ENCODE results near the gene ZFP82.
A peak's percentile ranks its signal among the peaks of the same experiment; 100 is the strongest.

ZFP82 gene

DNA sequence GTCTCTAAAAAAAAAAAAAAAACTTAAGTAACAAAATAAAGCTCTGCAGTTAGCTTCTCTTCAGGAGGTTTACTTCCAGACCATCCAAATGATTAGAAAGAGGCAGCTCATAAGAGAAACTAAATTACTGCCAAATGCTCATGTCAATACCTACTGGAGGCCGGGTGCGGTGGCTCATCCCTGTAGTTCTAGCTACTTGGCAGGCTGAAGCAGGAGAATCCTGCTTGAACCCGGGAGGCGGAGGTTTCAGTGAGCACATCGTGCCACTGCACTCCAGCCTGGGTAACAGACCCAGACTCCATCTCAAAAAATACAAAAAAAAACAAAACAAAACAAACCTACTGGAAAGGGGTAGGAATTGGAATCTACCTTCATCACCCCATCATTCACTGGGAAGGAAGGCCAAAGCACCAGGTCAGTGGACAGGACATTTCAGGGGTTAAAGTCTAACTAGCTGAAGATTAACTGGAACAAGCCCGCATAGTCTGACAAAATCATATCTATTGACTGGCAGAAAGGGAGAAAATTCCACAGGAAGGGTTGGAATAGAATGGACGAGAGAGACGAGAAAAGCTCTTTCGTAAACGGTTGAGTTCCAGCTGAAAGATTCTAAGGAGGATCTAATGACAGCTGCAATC lies 40.8 kb downstream of the ZFP82 start:
- DNase-seq (ENCODE audit: low read depth), result no peak
- TF ChIP-seq, protein P1, sequence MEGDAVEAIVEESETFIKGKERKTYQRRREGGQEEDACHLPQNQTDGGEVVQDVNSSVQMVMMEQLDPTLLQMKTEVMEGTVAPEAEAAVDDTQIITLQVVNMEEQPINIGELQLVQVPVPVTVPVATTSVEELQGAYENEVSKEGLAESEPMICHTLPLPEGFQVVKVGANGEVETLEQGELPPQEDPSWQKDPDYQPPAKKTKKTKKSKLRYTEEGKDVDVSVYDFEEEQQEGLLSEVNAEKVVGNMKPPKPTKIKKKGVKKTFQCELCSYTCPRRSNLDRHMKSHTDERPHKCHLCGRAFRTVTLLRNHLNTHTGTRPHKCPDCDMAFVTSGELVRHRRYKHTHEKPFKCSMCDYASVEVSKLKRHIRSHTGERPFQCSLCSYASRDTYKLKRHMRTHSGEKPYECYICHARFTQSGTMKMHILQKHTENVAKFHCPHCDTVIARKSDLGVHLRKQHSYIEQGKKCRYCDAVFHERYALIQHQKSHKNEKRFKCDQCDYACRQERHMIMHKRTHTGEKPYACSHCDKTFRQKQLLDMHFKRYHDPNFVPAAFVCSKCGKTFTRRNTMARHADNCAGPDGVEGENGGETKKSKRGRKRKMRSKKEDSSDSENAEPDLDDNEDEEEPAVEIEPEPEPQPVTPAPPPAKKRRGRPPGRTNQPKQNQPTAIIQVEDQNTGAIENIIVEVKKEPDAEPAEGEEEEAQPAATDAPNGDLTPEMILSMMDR (conservative IDR thresholded peaks at IDR 0.05; ENCODE audit: control insufficient read depth, insufficient read depth, low read depth, low read length), result no peak
- H3K4me3 ChIP-seq (ENCODE audit: control insufficient read depth, low read depth, low read length), result peak overlapping the region; percentile 88

DNA sequence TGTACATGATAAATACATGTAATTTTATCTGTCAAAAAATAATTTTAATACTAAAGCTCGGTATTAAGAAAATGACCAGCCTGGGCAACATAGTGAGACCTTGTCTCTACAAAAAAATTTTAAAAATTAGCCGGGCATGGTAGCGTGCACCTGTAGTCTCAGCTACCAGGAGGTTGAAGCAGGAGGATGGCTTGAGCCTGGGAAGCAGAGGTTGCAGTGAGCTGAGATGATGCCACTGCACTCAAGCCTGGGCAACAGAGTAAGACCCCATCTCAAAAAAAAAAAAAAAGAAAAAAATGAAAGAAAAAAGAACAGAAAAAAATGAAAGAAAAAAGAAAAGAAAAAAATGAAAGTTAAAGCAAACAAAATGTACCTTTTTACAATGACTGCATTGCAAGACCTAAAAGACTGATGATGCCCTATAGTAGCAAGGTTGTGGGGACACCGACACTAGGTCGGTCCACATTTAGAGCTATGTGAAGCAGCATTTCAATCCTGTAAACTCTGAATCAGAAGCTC lies 44.7 kb downstream of the ZFP82 start:
- no peak overlapping the region for H3K4me3 ChIP-seq (ENCODE audit: control insufficient read depth, low read depth, low read length)
- no peak for DNase-seq (ENCODE audit: low read depth)
- TF ChIP-seq, protein P1 (conservative IDR thresholded peaks at IDR 0.05; ENCODE audit: control insufficient read depth, insufficient read depth, low read depth, low read length), result no peak

DNA sequence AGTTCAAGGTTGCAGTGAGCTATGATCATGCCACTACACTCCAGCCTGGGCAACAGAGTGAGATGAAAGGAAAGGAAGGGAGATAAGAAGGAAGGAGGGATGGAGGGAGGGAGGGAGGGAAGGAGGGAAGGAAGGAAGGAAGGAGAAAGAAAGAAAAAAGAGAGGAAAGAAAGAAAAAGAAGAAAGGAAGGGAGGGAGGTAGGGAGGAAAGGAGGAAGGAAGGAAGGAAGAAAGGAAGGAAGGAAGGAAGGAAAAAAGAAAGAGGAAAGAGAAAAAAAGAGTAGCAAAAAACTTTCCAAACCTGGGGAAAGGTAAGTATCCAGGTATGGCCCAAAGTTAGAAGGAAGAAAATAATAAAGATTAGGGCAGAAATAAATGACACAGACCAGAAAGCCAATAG lies 46.6 kb downstream of the ZFP82 start:
- no peak overlapping the region for H3K4me3 ChIP-seq (ENCODE audit: control insufficient read depth, low read depth, low read length)
- no peak for DNase-seq (ENCODE audit: low read depth)
- TF ChIP-seq, protein P1 (conservative IDR thresholded peaks at IDR 0.05; ENCODE audit: control insufficient read depth, insufficient read depth, low read depth, low read length), result no peak

DNA sequence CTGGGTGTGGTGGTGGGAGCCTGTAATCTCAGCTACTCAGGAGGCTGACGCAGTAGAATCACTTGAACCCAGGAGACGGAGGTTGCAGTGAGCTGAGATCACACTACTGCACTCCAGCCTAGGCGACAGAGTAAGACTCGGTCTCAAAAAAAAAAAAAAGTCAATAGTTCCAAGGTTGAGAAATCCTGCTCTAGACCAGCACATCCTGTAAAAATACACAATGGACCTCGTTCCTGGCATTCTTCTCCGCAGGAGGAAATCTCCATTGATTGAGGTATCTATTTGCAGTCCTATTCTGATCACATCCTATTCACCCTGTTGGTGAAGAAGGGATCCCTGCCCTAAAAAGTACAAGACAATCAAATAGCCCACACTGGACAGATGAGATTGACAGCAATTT lies 54.6 kb downstream of the ZFP82 start:
- DNase-seq (ENCODE audit: low read depth), result no peak
- TF ChIP-seq, protein P1 (conservative IDR thresholded peaks at IDR 0.05; ENCODE audit: control insufficient read depth, insufficient read depth, low read depth, low read length), result no peak
- no peak overlapping the region for H3K4me3 ChIP-seq (ENCODE audit: control insufficient read depth, low read depth, low read length)

Data from fibroblast of mammary gland (primary cell).